GM12878 (cell line): ENCODE measurements around the gene AHNAK. TPM values are rescaled to one million over a fixed set of nuclear protein-coding genes. Genes with fewer than 3 reads are reported as not detected.

ENCODE experiments used
- ATAC-seq: fragments of 200-7000 bp; cut with Tn5 transposase; 3 replicates; pipeline ENCODE4 v1.9.1; 2020; ENCODE audit warnings: mild to moderate bottlenecking, moderate library complexity
- BruUV-seq: library from RNA; stranded (reverse); fragments of 400-500 nt; replicated peaks from 2 replicates; lab custom pipeline; 2021; lab: Mats Ljungman, UMichigan
- CTCF ChIA-PET: fragments of 300-600 bp; sonication (Branson Sonifier 250); formaldehyde crosslinking; extraction: SDS; loops from one replicate; lab custom pipeline; 2021; ENCODE audit warnings: inconsistent platforms; lab: Yijun Ruan, JAX
- POLR2A ChIA-PET: fragments of 350-600 bp; formaldehyde crosslinking; extraction: SDS; loops from one replicate; lab custom pipeline; 2021; ENCODE audit warnings: inconsistent platforms; lab: Charles Lee
- RAD21 ChIA-PET: fragments of 300-600 bp; sonication (Branson Sonifier 250); formaldehyde crosslinking; loops from one replicate; lab custom pipeline; 2023; ENCODE audit warnings: antibody characterized with exemption; ENCODE audit not compliant: unreplicated experiment; lab: Charles Lee
- SMC1A ChIA-PET: fragments of 300-600 bp; sonication (Branson Sonifier 250); formaldehyde crosslinking; loops from one replicate; lab custom pipeline; 2023; ENCODE audit not compliant: unreplicated experiment, uncharacterized antibody; lab: Charles Lee
- DNase-seq: peaks from one replicate; pipeline ENCODE4 v3.0.0-alpha.2; 2011; ENCODE audit warnings: low read depth, low spot score
- FAIRE-seq: peaks from 3 replicates; lab custom pipeline; 2011; peaks lifted over from hg19 to GRCh38; lab: Jason Lieb, UNC
- H2AFZ ChIP-seq: 2 replicates; pipeline ENCODE4 v1.6.0; 2011; ENCODE audit warnings: low read depth, low read length, control low read depth; ENCODE audit not compliant: control insufficient read depth
- H3K27ac ChIP-seq: 2 replicates; pipeline ENCODE4 v1.5.1; 2011; ENCODE audit warnings: control low read depth; ENCODE audit not compliant: control insufficient read depth, insufficient read depth
- H3K27me3 ChIP-seq, 2 experiments: replicated peaks in 1 of 2; 2 replicates each; pipeline versions ENCODE4 v1.6.0 to v1.6.1; 2011; ENCODE audit warnings: low read length in 1 of 2; ENCODE audit not compliant: control insufficient read depth in 2 of 2, insufficient read depth in 2 of 2
- H3K36me3 ChIP-seq, 2 experiments: 2 replicates each; pipeline ENCODE4 v1.5.1; 2011; ENCODE audit warnings: low read length in 1 of 2; ENCODE audit not compliant: control insufficient read depth in 2 of 2, insufficient read depth in 2 of 2
- H3K4me1 ChIP-seq: 2 replicates; pipeline ENCODE4 v1.6.1; 2011; ENCODE audit warnings: mild to moderate bottlenecking, low read length, moderate library complexity, mixed read lengths; ENCODE audit not compliant: control insufficient read depth, insufficient read depth
- H3K4me2 ChIP-seq: 2 replicates; pipeline ENCODE4 v1.6.0; 2011; ENCODE audit warnings: control low read depth; ENCODE audit not compliant: control insufficient read depth, insufficient read depth
- H3K4me3 ChIP-seq: fragments of 200-600 bp; sonication (generic); 2 replicates; pipeline ENCODE4 v1.5.1; 2016
- H3K79me2 ChIP-seq: 2 replicates; pipeline ENCODE4 v1.6.0; 2011; ENCODE audit warnings: low read length; ENCODE audit not compliant: control insufficient read depth, insufficient read depth
- H3K9ac ChIP-seq: 2 replicates; pipeline ENCODE4 v1.8.0; 2011; ENCODE audit warnings: low read length, control low read depth, mixed read lengths; ENCODE audit not compliant: control insufficient read depth, insufficient read depth
- H3K9me3 ChIP-seq: replicated peaks from 3 replicates; pipeline ENCODE4 v1.5.1; 2011; ENCODE audit warnings: mild to moderate bottlenecking, low read length; ENCODE audit not compliant: control insufficient read depth, insufficient read depth
- H4K20me1 ChIP-seq: 2 replicates; pipeline ENCODE4 v1.6.0; 2011; ENCODE audit not compliant: control insufficient read depth, insufficient read depth
- BACH1 ChIP-seq: fragments of 450-650 bp; IDR thresholded peaks from 2 replicates; pipeline ENCODE4 v1.6.1; 2017; ENCODE audit warnings: mild to moderate bottlenecking, borderline replicate concordance
- IRF4 ChIP-seq: IDR thresholded peaks from 2 replicates; pipeline ENCODE4 v1.6.1; 2011; ENCODE audit warnings: low read depth, low read length
- LARP7 ChIP-seq: fragments of 450-650 bp; IDR thresholded peaks from 2 replicates; pipeline ENCODE4 v1.6.1; 2017; ENCODE audit warnings: mild to moderate bottlenecking
- NR2C2 ChIP-seq: IDR thresholded peaks from 2 replicates; pipeline ENCODE4 v1.6.1; 2011; ENCODE audit warnings: borderline replicate concordance, low read depth; ENCODE audit not compliant: control insufficient read depth, insufficient read length
- POU2F2 ChIP-seq: IDR thresholded peaks from 3 replicates; pipeline ENCODE4 v1.6.1; 2011; ENCODE audit warnings: low read depth, mild to moderate bottlenecking, low read length, borderline replicate concordance
- RB1 ChIP-seq: fragments of 450-650 bp; formaldehyde crosslinking; IDR thresholded peaks from 2 replicates; pipeline ENCODE4 v1.6.1; 2017; ENCODE audit warnings: mild to moderate bottlenecking, borderline replicate concordance
- SP1 ChIP-seq: IDR thresholded peaks from one replicate; pipeline ENCODE4 v1.6.1; 2011; ENCODE audit warnings: low read depth, low read length
- WGBS: methylation state at CpG from one replicate; pipeline ENCODE4 v1.1.6; 2016; ENCODE audit warnings: low lambda C conversion rate; ENCODE audit not compliant: insufficient replicate concordance, insufficient coverage; ENCODE audit errors: missing lambda C conversion rate; 5-methylcytosine and 5-hydroxymethylcytosine counted together
- in situ Hi-C: fragments of 300-500 bp; cut with MboI; formaldehyde crosslinking; loops from 9 replicates; pipeline ENCODE4 v1.14.3; 2018; ENCODE audit warnings: mixed read lengths
- intact Hi-C: fragments of 100-400 bp; cut with micrococcal nuclease; formaldehyde crosslinking; loops from one replicate; pipeline ENCODE4 v1.14.2; 2022; ENCODE audit not compliant: unreplicated experiment
- polyA plus RNA-seq, 11 experiments: library from polyadenylated mRNA; depleted of rRNA in 4 of 11; unstranded in 6 of 11; stranded (reverse) in 5 of 11; fragments of >200 nt; fragmentation: Nextera tagmentation in 4 of 11; fragmentation: Illumina TruSeq in 1 of 11; extraction: Ambion mirVana in 4 of 11; extraction: Trizol in 1 of 11; gene quantifications; 1 replicate in 1 of 11; 2 replicates in 10 of 11; pipeline versions ENCODE4 v1.2.1 to v1.2.3, GENCODE V29; 2011 to 2016; ENCODE audit warnings: inconsistent platforms in 2 of 11, missing spikeins in 2 of 11, low read depth in 1 of 11
- total RNA-seq, 4 experiments: library from RNA; depleted of rRNA in 3 of 4; stranded (reverse); fragments of >200 nt in 3 of 4; fragmentation: Illumina TruSeq in 1 of 4; extraction: Trizol in 1 of 4; gene quantifications; 2 replicates each; pipeline versions ENCODE4 v1.2.1 to v1.2.3, GENCODE V29; 2013 to 2021
- TF ChIP-seq, protein P1 (sequence below): fragments of 450-650 bp; formaldehyde crosslinking; IDR thresholded peaks from 2 replicates; pipeline ENCODE4 v1.4.0; 2020; ENCODE audit warnings: mild to moderate bottlenecking, moderate library complexity
- TF ChIP-seq, protein P2 (sequence below): IDR thresholded peaks from 2 replicates; pipeline ENCODE4 v1.6.1; 2011; ENCODE audit warnings: low read depth, low read length, improper control_type of control experiment, borderline replicate concordance

AHNAK gene
- total and polyA plus RNA-seq, 10 of the 15 experiments (the other 5 are each of a cell fraction or from before 2014, with no cell fraction given), result 0.76 to 90.3 (median 19.4) TPM

DNA sequence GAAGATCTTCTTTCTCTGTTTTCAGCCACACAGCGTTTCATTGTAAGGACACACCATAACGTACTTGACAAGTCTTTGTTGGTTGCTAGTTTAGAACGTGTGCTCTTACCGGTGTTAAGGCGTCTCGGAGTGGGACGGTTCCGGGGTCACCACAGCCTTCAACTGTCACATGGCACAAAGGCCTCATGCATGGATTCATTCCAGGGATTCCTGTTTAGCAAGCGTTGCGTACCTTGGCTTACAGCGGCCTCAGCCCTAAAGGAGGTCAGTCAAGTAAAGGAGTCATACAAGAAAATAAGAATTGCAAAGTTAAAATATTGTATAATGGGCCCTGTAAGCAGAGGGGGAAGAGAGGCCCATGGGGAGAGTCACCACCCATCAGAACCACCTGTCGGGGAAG, 130.0 kb downstream of the AHNAK start (continued):
- TF ChIP-seq, protein P1, sequence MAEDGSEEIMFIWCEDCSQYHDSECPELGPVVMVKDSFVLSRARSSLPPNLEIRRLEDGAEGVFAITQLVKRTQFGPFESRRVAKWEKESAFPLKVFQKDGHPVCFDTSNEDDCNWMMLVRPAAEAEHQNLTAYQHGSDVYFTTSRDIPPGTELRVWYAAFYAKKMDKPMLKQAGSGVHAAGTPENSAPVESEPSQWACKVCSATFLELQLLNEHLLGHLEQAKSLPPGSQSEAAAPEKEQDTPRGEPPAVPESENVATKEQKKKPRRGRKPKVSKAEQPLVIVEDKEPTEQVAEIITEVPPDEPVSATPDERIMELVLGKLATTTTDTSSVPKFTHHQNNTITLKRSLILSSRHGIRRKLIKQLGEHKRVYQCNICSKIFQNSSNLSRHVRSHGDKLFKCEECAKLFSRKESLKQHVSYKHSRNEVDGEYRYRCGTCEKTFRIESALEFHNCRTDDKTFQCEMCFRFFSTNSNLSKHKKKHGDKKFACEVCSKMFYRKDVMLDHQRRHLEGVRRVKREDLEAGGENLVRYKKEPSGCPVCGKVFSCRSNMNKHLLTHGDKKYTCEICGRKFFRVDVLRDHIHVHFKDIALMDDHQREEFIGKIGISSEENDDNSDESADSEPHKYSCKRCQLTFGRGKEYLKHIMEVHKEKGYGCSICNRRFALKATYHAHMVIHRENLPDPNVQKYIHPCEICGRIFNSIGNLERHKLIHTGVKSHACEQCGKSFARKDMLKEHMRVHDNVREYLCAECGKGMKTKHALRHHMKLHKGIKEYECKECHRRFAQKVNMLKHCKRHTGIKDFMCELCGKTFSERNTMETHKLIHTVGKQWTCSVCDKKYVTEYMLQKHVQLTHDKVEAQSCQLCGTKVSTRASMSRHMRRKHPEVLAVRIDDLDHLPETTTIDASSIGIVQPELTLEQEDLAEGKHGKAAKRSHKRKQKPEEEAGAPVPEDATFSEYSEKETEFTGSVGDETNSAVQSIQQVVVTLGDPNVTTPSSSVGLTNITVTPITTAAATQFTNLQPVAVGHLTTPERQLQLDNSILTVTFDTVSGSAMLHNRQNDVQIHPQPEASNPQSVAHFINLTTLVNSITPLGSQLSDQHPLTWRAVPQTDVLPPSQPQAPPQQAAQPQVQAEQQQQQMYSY (CRISPR knock-in tag), result no peak
- no peak for TF ChIP-seq RB1
- TF ChIP-seq IRF4, result no peak

DNA sequence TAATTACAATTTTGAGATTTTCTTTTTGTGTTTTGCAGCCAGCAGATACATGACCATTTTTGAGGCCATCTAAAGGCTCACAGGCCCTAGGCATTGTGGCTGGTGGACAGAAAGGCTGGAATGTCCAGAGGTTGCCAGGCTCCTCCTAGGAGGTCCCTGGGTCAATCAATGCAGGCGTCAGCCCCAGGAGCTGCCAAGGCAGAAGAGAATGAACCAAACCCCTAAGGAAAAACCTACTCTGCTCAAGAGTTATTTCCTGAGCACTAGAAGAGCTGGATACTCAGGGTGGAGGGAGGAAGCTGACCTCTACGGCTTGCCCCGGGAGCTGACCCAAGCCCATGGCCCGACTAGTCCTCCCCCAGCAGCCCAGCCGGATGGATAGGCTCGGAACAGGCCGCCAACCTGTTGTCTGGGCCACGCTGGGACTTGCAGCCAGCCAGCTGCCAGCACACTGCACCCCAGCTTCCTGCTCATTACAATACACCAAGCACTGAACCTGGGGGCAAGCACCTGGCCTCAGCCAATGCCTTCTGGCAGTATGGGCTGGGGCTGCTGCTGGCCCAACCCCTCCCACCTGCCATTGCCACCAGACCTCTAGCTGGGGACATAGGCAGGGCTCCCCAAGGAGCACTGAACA, 133.4 kb downstream of the AHNAK start:
- ChIA-PET POLR2A (no interaction called here), CTCF (interaction anchor here (1.6 kb wide), 1 partner anchor 12 kb away, joined by 5 read pairs; no protein-coding TSS in a partner anchor), SMC1A (interaction anchor here (1.3 kb wide), 1 partner anchor 19 kb away, joined by 4 read pairs; no protein-coding TSS in a partner anchor), RAD21 (no interaction called here)
- in situ Hi-C loops, result no loop called here
- DNase-seq (no peak), FAIRE-seq (no peak), ATAC-seq (no peak)
- no peak overlapping the region for H3K4me2 ChIP-seq
- H3K27me3 ChIP-seq, result peaks cover 0 to 1% of the 10 kb centered on the region in 2 experiments; a peak in 3 of 4 replicates
- no TSS peak for BruUV-seq
- no peak overlapping the region for H3K9ac ChIP-seq
- H3K27ac ChIP-seq, result no peak overlapping the region
- H3K36me3 ChIP-seq, result no peaks in the 10 kb centered on the region
- no peak for TF ChIP-seq SP1
- TF ChIP-seq, protein P2, sequence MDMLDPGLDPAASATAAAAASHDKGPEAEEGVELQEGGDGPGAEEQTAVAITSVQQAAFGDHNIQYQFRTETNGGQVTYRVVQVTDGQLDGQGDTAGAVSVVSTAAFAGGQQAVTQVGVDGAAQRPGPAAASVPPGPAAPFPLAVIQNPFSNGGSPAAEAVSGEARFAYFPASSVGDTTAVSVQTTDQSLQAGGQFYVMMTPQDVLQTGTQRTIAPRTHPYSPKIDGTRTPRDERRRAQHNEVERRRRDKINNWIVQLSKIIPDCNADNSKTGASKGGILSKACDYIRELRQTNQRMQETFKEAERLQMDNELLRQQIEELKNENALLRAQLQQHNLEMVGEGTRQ, result no peak
- no peak for TF ChIP-seq NR2C2
- TF ChIP-seq LARP7, result no peak
- no peak for TF ChIP-seq POU2F2
- no peak for TF ChIP-seq BACH1
- TF ChIP-seq, protein P1 (CRISPR knock-in tag), result no peak
- H3K4me1 ChIP-seq, result no peaks in the 10 kb centered on the region
- WGBS, result 21% methylated on average over 8 of the region's 8 CpGs
- H2AFZ ChIP-seq, result no peak overlapping the region
- intact Hi-C loops, result no loop called here
- H3K9me3 ChIP-seq, result no peaks in the 10 kb centered on the region
- no peak overlapping the region for H3K4me3 ChIP-seq
- no peaks in the 10 kb centered on the region for H3K79me2 ChIP-seq
- H4K20me1 ChIP-seq, result no peaks in the 10 kb centered on the region
